Uterus (tissue), 2 donors: Measurements from ENCODE around the gene IL17B.

Experiments
- POLR2A ChIP-seq, 2 donors: fragments of 450-650 bp; IDR thresholded peaks; one replicate each; pipeline ENCODE4 v1.6.1; 2016; ENCODE audit warnings: antibody characterized with exemption in 2 of 2, mild to moderate bottlenecking in 1 of 2, moderate library complexity in 1 of 2
- TF ChIP-seq, protein P1 (sequence below), 4 experiments: fragments of 200-600 bp in 2 of 4; fragments of 450-650 bp in 2 of 4; sonication (generic) in 2 of 4; IDR thresholded peaks; one replicate each; pipeline ENCODE4 v1.5.1; 2016 to 2019; ENCODE audit warnings: antibody characterized with exemption in 4 of 4, mild to moderate bottlenecking in 2 of 4, moderate library complexity in 1 of 4

DNA sequence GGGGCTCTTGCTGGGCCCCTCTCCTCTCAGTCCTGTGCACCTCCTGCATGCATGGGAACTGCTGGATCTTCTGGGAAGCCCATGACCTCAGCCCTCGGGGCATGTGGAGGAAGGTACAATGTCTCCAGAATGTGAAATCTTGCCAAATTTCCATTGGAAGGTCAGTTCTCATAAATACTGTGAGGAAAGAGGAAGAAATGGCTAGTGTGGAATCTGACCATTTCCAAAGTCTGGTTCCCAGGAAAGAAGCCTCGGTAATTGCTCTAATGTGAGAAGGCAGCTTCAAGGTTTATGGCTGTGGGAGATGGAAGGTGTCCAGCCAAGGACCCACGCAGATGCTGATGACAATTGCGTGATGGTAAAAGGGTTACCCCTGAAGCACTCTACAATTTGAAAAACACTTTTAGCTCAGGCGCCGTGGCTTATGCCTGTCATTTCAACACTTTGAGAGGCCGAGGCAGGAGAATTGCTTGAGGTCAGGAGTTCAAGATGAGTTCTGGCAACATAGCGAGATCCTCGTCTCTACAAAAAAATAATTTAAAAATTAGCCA, 8.1 kb upstream of the IL17B start:
- TF ChIP-seq, protein P1, sequence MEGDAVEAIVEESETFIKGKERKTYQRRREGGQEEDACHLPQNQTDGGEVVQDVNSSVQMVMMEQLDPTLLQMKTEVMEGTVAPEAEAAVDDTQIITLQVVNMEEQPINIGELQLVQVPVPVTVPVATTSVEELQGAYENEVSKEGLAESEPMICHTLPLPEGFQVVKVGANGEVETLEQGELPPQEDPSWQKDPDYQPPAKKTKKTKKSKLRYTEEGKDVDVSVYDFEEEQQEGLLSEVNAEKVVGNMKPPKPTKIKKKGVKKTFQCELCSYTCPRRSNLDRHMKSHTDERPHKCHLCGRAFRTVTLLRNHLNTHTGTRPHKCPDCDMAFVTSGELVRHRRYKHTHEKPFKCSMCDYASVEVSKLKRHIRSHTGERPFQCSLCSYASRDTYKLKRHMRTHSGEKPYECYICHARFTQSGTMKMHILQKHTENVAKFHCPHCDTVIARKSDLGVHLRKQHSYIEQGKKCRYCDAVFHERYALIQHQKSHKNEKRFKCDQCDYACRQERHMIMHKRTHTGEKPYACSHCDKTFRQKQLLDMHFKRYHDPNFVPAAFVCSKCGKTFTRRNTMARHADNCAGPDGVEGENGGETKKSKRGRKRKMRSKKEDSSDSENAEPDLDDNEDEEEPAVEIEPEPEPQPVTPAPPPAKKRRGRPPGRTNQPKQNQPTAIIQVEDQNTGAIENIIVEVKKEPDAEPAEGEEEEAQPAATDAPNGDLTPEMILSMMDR (IDR thresholded peaks at IDR 0.05) = no peak
- TF ChIP-seq POLR2A (IDR thresholded peaks at IDR 0.05) = no peak
